ENCODE data around the gene ARIH1.

Gene ARIH1

DNA sequence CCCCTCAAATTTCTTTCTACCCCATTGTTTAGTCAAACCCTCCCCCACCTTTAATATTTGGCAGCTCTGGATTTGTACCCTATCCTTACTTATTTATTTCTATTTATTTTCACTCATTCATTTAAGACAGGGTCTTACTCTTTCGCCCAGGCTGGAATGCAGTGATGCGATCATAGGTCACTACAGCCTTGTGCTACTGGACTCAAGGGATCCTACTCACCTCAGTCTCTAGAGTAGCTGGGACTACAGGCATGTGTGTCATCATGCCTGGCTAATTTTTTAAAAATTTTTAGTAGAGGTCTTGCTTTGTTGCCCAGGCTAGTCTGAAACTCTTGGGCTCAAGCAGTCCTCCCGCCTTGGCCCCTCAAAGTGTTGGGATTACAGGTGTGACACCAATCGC, 35.4 kb downstream of the ARIH1 start:
- Histone ChIP-seq H3K4me3 (IDR thresholded peaks at IDR 0.05; ENCODE audit: insufficient read depth, low read depth, low read length) (no peak overlapping the region), H3K9ac (no peak overlapping the region), H2AFZ (ENCODE audit: low read depth) (no peak overlapping the region), H3K27me3 (ENCODE audit: insufficient read depth, low read depth) (no peaks in the 10 kb centered on the region), H3K27ac (no peak overlapping the region), H4K20me1 (ENCODE audit: insufficient read depth) (peaks cover 15% of the 10 kb centered on the region; the same call in 1 of the 2 replicates), H3K4me1 (ENCODE audit: low read depth, poor library complexity, severe bottlenecking) (peaks cover 19% of the 10 kb centered on the region), H3K36me3 (ENCODE audit: insufficient read depth) (no peaks in the 10 kb centered on the region), H3K4me2 (no peak overlapping the region), H3K79me2 (ENCODE audit: insufficient read depth, low read depth) (peaks cover 82% of the 10 kb centered on the region)
- TF ChIP-seq, protein P1, sequence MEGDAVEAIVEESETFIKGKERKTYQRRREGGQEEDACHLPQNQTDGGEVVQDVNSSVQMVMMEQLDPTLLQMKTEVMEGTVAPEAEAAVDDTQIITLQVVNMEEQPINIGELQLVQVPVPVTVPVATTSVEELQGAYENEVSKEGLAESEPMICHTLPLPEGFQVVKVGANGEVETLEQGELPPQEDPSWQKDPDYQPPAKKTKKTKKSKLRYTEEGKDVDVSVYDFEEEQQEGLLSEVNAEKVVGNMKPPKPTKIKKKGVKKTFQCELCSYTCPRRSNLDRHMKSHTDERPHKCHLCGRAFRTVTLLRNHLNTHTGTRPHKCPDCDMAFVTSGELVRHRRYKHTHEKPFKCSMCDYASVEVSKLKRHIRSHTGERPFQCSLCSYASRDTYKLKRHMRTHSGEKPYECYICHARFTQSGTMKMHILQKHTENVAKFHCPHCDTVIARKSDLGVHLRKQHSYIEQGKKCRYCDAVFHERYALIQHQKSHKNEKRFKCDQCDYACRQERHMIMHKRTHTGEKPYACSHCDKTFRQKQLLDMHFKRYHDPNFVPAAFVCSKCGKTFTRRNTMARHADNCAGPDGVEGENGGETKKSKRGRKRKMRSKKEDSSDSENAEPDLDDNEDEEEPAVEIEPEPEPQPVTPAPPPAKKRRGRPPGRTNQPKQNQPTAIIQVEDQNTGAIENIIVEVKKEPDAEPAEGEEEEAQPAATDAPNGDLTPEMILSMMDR (conservative IDR thresholded peaks at IDR 0.05; ENCODE audit: low read depth, low read length): no peak

DNA sequence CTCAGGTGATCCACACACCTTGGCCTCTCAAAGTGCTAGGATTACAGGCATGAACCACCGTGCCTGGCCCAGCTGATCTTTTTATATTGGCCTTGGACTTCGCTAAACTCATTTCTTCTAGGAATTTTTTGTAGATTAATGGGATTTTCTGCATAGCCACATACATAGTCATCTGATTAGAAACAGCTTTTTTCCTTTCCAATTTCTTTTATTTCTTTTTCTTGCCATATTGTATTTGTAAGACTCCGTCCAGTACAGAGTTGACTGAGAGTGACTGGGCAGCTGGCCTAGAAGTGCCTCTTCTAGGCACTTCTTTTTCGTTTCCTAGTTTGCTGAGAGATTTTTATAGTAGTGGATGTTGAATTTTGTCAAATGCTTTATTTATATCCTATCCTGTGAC, 37.4 kb downstream of the ARIH1 start:
- H4K20me1 ChIP-seq (ENCODE audit: insufficient read depth): peaks cover 11% of the 10 kb centered on the region; the same call in 1 of the 2 replicates

DNA sequence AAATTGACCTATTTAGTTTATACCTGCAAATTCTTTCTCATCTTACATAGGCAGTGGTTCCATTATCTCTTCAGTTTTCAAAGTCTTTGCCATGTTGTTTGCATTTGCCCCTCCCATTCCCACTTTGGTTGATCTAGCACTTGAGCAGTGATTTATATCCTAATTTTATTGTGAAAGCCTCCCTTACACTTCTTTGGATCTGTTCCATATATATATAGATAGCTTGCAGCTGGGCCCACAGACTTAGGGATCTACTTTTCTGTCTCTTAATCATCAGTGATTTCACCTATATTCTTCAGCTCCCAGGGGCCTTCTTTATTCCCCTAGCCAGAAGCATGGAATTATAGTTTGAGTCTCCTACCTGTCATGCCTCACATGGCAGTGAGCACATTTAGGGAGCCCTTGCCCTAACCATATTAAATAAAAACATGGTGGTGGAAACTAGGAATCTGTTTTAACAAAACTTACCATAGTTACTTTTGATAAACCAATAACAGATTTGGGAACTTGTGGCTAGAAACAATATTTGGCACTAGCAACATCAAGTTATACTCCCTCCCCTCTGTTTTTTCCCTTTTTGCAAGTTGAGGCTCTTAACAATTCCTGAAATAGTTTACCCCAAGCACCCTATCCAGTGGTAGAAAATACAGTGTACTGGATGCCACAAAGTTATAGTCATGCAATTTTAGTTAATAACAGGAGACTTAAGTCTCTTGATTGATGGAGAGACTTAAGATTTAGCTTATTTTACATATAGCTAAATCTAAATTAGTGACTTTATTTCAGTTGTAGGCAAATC, 41.7 kb downstream of the ARIH1 start:
- Histone ChIP-seq H3K36me3 (ENCODE audit: insufficient read depth) (no peaks in the 10 kb centered on the region), H3K79me2 (ENCODE audit: insufficient read depth, low read depth) (peaks cover 69% of the 10 kb centered on the region), H2AFZ (ENCODE audit: low read depth) (no peak overlapping the region), H3K4me1 (ENCODE audit: low read depth, poor library complexity, severe bottlenecking) (peaks cover 17% of the 10 kb centered on the region), H3K4me2 (no peak overlapping the region), H3K27me3 (ENCODE audit: insufficient read depth, low read depth) (no peaks in the 10 kb centered on the region), H3K9ac (no peak overlapping the region), H3K27ac (no peak overlapping the region), H4K20me1 (ENCODE audit: insufficient read depth) (peaks cover 16% of the 10 kb centered on the region; the same call in 1 of the 2 replicates), H3K4me3 (IDR thresholded peaks at IDR 0.05; ENCODE audit: insufficient read depth, low read depth, low read length) (no peak overlapping the region)
- TF ChIP-seq, protein P1 (conservative IDR thresholded peaks at IDR 0.05; ENCODE audit: low read depth, low read length): no peak

More for the DNA sequence above, 37.4 kb downstream of the ARIH1 start:
- Histone ChIP-seq H3K4me1 (ENCODE audit: low read depth, poor library complexity, severe bottlenecking) (peaks cover 17% of the 10 kb centered on the region), H3K9ac (no peak overlapping the region), H3K4me3 (IDR thresholded peaks at IDR 0.05; ENCODE audit: insufficient read depth, low read depth, low read length) (no peak overlapping the region), H3K4me2 (no peak overlapping the region), H3K79me2 (ENCODE audit: insufficient read depth, low read depth) (peaks cover 82% of the 10 kb centered on the region), H2AFZ (ENCODE audit: low read depth) (no peak overlapping the region), H3K27ac (no peak overlapping the region), H3K36me3 (ENCODE audit: insufficient read depth) (no peaks in the 10 kb centered on the region), H3K27me3 (ENCODE audit: insufficient read depth, low read depth) (no peaks in the 10 kb centered on the region)
- TF ChIP-seq, protein P1 (conservative IDR thresholded peaks at IDR 0.05; ENCODE audit: low read depth, low read length): no peak

DNA sequence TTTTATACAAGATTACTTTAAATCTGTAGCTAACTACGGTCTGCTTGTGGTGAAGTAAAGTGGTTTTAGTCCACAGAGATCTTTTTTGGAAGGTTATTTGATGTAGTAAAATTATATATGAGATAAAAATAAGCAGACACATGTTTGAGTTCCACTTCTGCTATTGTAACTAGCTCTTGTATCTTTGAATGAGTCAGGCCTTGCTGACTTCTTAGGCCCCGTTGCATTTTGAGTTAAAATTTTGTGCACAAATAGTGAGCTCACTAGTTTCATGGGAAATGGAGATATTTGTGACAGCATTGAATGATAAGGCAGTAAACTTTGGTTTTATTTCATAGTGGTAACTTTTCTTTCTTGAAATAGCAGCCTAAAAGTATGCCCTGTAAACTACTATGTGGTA, 42.6 kb downstream of the ARIH1 start:
- H3K79me2 ChIP-seq (ENCODE audit: insufficient read depth, low read depth): peaks cover 68% of the 10 kb centered on the region
- H3K9ac ChIP-seq: no peak overlapping the region
- H3K27me3 ChIP-seq (ENCODE audit: insufficient read depth, low read depth): no peaks in the 10 kb centered on the region
- peaks cover 12% of the 10 kb centered on the region; the same call in 1 of the 2 replicates for H4K20me1 ChIP-seq (ENCODE audit: insufficient read depth)
- no peak overlapping the region for H3K27ac ChIP-seq
- H3K4me2 ChIP-seq: no peak overlapping the region
- TF ChIP-seq, protein P1 (conservative IDR thresholded peaks at IDR 0.05; ENCODE audit: low read depth, low read length): no peak
- H3K36me3 ChIP-seq (ENCODE audit: insufficient read depth): no peaks in the 10 kb centered on the region
- H3K4me1 ChIP-seq (ENCODE audit: low read depth, poor library complexity, severe bottlenecking): peaks cover 13% of the 10 kb centered on the region
- no peak overlapping the region for H2AFZ ChIP-seq (ENCODE audit: low read depth)
- H3K4me3 ChIP-seq (IDR thresholded peaks at IDR 0.05; ENCODE audit: insufficient read depth, low read depth, low read length): no peak overlapping the region
